Measurements from ENCODE around the gene GSE1.

Gene GSE1

GRCh38 chr16:85683363-85683762, 70.2 kb downstream of the GSE1 start:
- TF ChIP-seq, protein P1, sequence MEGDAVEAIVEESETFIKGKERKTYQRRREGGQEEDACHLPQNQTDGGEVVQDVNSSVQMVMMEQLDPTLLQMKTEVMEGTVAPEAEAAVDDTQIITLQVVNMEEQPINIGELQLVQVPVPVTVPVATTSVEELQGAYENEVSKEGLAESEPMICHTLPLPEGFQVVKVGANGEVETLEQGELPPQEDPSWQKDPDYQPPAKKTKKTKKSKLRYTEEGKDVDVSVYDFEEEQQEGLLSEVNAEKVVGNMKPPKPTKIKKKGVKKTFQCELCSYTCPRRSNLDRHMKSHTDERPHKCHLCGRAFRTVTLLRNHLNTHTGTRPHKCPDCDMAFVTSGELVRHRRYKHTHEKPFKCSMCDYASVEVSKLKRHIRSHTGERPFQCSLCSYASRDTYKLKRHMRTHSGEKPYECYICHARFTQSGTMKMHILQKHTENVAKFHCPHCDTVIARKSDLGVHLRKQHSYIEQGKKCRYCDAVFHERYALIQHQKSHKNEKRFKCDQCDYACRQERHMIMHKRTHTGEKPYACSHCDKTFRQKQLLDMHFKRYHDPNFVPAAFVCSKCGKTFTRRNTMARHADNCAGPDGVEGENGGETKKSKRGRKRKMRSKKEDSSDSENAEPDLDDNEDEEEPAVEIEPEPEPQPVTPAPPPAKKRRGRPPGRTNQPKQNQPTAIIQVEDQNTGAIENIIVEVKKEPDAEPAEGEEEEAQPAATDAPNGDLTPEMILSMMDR (IDR thresholded peaks at IDR 0.05; ENCODE audit: insufficient read depth, low read length), result no peak
- no peak for TF ChIP-seq POLR2AphosphoS5 (IDR thresholded peaks at IDR 0.05; ENCODE audit: low read depth)

GRCh38 chr16:85685251-85685650, 72.1 kb downstream of the GSE1 start:
- Histone ChIP-seq H3K27me3 (ENCODE audit: insufficient read depth, poor library complexity, severe bottlenecking) (no peaks in the 10 kb centered on the region), H3K4me3 (replicated peaks; ENCODE audit: insufficient read depth, low read length) (no peak overlapping the region), H3K27ac (replicated peaks) (no peak overlapping the region)
- TF ChIP-seq GABPA (IDR thresholded peaks at IDR 0.05; ENCODE audit: low read depth) (no peak), REST (IDR thresholded peaks at IDR 0.05; ENCODE audit: insufficient replicate concordance, low read depth) (no peak), POLR2AphosphoS5 (IDR thresholded peaks at IDR 0.05; ENCODE audit: low read depth) (no peak), SPI1 (IDR thresholded peaks at IDR 0.05; ENCODE audit: borderline replicate concordance, low read depth) (no peak)
- TF ChIP-seq, protein P1 (IDR thresholded peaks at IDR 0.05; ENCODE audit: insufficient read depth, low read length), result no peak
- DNase-seq (ENCODE audit: low read depth in 1 of 2, low spot score in 1 of 2), result no peak

More at GRCh38 chr16:85683363-85683762, 70.2 kb downstream of the GSE1 start:
- no peaks in the 10 kb centered on the region for H3K27me3 ChIP-seq (ENCODE audit: insufficient read depth, poor library complexity, severe bottlenecking)
- no peak overlapping the region for H3K4me3 ChIP-seq (replicated peaks; ENCODE audit: insufficient read depth, low read length)
- no peak for DNase-seq (ENCODE audit: low read depth in 1 of 2, low spot score in 1 of 2)
- H3K27ac ChIP-seq (replicated peaks), result no peak overlapping the region

DNA sequence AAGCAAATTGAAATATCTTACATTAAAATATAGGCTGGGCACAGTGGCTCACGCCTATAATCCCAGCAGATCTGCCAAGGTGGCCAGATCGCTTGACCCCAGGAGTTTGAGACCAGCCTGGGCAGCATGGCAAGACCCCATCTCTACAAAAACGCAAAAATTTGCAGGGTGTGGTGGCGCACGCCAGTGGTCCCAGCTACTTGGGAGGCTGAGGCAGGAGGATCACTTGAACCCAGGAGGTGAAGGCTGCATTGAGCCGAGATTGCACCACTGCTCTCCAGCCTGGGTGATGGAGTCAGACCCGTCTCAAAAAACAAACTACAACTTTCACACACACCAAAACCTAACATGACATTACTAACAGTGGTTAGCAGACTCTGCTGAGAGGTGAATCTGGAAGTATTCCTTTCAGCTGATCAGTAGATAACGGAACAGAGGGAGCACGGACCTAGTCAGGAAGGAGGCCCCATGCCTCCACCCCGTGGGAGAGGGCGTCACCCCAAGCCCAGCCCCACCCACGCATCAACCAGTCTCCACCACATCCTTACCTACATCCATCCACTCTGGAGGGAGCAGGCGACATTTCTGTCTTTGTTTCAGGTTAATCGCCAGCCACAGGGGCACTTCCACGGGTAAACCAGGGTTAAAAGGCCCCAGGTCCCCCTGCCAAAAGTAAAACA, 73.9 kb downstream of the GSE1 start:
- DNase-seq (ENCODE audit: low read depth in 1 of 2, low spot score in 1 of 2), result no peak
- Histone ChIP-seq H3K27ac (replicated peaks) (no peak overlapping the region), H3K4me3 (replicated peaks; ENCODE audit: insufficient read depth, low read length) (no peak overlapping the region), H3K27me3 (ENCODE audit: insufficient read depth, poor library complexity, severe bottlenecking) (no peaks in the 10 kb centered on the region)
- TF ChIP-seq GABPA (IDR thresholded peaks at IDR 0.05; ENCODE audit: low read depth) (no peak), SPI1 (IDR thresholded peaks at IDR 0.05; ENCODE audit: borderline replicate concordance, low read depth) (no peak), REST (IDR thresholded peaks at IDR 0.05; ENCODE audit: insufficient replicate concordance, low read depth) (no peak), POLR2AphosphoS5 (IDR thresholded peaks at IDR 0.05; ENCODE audit: low read depth) (no peak)
- TF ChIP-seq, protein P1 (IDR thresholded peaks at IDR 0.05; ENCODE audit: insufficient read depth, low read length), result no peak

All from HL-60 (cell line).